Limb (tissue), 2 donors: ENCODE results near the gene SSR2.

Experiments
- DNase-seq, 2 donors: peaks; one replicate each; pipeline ENCODE4 v3.0.0-alpha.2; 2016; ENCODE audit errors: extremely low spot score in 2 of 2

SSR2 gene

GRCh38 chr1:156020293-156021092, at the start of gene SSR2:
Gene SSR2, minus strand, starts transcription at chr1:156020951. Its CDS starts 784 bp downstream, at chr1:156020167.
- peak; percentile 89 to 93 for DNase-seq

DNA sequence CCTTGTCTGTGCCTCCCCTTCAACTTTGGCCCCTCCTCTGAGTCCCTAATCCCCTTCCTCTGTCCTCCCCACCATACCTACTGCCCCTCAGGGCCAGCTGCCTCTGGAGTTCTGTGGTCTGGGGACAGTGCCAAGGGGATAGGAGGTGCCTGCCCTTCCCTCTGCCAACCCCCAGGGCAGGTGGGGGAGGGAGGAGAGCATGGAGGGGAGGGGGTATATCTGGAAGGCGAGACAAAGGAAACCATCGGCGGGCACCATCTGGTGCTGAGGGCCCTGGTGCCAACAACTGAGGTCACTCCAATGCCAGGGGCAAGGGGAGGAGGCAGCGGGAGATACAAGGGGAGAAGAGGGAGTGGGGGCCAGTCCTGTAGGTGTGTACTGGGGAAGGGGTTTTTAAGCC, 49.8 kb upstream of the SSR2 start:
- no peak for DNase-seq

DNA sequence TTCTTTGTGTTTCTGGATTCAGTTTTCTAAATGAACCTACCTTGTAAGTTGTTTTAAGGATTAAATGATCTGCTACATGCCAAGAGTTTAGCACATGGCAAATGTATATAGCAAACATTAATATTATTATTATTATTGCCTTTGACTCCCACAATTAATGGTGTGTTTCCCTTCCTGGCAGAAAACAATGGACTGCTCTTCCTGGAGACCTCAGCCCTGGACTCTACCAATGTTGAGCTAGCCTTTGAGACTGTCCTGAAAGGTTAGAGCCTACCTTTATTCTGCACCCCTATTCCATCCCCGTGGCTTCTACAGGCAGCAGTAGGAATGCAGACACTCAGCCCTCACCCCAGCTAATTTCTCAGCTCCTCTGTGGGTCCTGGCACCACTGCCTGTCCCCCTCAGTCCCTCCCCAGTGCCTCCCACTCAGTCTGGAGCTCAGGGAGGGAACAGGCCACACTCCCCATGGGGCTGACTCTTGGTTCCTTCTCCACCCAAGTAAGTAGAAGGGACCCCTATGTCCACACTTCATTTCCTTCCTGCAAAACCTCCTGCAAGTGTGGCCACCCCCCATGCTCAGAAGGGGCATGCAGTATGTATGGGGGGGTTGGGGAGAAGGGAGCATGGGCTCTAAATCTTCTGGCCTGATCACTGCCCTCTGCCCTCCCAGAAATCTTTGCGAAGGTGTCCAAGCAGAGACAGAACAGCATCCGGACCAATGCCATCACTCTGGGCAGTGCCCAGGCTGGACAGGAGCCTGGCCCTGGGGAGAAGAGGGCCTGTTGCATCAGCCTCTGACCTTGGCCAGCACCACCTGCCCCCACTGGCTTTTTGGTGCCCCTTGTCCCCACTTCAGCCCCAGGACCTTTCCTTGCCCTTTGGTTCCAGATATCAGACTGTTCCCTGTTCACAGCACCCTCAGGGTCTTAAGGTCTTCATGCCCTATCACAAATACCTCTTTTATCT, 49.0 kb upstream of the SSR2 start:
- DNase-seq = no peak

- no peak for DNase-seq
These were observed 46.5 kb upstream of the SSR2 start for GRCh38 chr1:156067262-156067661.

GRCh38 chr1:156065871-156066270, 45.1 kb upstream of the SSR2 start:
- DNase-seq = no peak

GRCh38 chr1:156065212-156065611, 44.5 kb upstream of the SSR2 start:
- DNase-seq = no peak

DNA sequence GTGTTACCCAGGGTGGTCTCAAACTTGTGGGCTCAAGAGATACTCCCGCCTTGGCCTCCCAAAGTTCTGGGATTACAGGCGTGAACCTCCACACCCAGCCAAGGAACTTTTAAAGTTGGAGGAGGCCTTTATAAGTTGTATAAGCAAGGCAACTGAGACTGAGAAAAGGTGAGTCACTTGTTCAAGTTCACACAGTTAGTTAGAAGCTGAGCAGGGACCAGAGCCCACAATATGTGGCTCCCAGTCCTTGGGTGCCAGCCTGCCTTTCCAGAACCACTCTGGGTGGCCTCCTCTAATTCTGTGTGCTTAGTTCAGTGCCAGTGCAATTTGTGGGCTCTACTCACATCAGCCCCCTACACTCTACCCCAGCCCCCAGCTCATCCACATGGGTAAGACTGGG, 43.9 kb upstream of the SSR2 start:
- DNase-seq = no peak

GRCh38 chr1:156063997-156064285, 43.2 kb upstream of the SSR2 start:
- no peak for DNase-seq

GRCh38 chr1:156062189-156062588, 41.4 kb upstream of the SSR2 start:
- DNase-seq = no peak

DNA sequence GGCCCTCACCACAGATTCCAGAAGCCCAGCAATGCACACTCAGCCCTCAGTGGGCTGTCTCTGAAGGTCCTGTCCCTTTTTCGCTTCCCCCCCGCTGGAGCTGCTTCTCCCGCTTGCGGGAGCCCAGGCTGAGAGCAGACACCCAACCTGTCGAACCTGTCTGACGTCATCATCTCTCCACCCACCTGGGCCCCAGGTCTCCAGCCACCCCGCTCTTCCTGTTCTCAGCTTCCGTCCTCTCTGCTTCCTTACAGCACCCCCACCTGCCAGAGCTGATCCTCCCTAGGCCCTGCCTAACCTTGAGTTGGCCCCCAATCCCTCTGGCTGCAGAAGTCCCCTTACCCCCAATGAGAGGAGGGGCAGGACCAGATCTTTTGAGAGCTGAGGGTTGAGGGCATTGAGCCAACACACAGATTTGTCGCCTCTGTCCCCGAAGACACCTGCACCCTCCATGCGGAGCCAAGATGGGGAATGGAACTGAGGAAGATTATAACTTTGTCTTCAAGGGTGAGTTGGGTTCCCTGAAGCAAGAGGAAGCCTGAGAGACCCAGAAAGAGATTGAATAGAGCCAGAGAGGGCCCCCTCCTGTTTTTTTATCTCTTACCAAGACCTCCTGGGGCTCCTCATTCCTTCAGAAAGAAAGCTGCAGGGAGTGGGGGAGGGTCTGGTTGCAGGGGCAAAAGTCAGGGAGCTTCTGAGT, 40.3 kb upstream of the SSR2 start, which contains the start of gene RAB25:
TSS of gene RAB25 (plus strand) at position 224 of the 700 bp plus-strand sequence. CDS start at position 465, 241 bp downstream.
- no peak for DNase-seq

DNA sequence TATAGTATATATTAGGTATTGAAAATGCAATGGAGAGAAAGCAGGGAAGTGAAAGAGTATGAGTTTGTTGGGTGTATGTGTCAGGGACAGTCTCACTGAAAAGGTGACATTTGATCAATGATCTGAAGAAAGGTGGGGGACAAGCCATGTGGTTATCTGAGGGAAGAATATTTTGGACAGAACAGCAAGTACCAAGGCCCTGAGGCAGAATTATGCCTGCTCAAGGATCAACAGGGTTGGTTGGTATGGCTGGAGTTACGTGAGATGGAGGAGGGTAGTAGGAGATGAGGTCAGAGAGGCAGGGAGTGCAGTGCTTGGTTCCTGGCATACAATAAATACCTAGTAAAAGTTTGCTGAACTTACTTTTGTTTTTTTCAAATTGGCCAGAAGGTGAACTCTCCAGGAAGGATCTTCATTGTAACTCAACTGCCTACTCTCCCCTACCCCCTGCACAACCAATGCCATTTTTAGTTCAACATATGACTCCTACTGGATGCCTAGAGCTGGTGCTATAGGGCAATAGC, 35.6 kb upstream of the SSR2 start:
- no peak for DNase-seq

DNA sequence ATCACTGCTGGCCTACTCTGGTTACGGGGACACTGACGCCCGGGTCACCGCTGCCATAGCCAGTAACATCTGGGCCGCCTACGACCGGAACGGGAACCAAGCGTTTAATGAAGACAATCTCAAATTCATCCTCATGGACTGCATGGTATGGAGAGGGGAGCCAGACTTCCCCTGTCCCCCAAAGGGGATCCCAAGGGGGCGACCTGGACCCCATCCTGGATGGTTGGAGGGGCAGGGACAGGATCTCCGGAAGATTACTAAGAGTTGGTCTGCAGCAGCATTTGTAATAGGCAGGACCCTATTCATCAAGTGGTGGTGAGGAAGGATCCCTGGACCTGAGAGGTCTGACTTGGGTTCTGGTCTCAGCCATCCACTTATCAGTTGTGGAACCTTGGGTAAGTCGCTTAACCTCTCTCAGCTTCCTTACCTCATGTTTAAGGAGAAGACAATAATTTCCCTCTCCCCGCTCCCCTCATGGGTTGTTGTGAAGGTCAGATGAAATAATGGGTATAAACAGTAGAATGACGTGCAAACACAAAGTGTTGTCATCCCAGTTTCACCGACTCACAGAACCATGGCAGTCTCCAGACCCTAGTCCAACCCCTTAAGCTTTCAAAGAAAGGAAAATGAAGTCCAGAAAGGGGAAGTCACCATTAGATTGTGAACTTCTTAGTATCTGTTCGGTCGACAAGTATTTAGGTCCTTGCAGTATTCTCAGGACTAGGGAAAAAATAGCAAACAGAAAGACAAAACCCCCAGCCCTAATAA, 34.7 kb upstream of the SSR2 start:
- no peak for DNase-seq

DNA sequence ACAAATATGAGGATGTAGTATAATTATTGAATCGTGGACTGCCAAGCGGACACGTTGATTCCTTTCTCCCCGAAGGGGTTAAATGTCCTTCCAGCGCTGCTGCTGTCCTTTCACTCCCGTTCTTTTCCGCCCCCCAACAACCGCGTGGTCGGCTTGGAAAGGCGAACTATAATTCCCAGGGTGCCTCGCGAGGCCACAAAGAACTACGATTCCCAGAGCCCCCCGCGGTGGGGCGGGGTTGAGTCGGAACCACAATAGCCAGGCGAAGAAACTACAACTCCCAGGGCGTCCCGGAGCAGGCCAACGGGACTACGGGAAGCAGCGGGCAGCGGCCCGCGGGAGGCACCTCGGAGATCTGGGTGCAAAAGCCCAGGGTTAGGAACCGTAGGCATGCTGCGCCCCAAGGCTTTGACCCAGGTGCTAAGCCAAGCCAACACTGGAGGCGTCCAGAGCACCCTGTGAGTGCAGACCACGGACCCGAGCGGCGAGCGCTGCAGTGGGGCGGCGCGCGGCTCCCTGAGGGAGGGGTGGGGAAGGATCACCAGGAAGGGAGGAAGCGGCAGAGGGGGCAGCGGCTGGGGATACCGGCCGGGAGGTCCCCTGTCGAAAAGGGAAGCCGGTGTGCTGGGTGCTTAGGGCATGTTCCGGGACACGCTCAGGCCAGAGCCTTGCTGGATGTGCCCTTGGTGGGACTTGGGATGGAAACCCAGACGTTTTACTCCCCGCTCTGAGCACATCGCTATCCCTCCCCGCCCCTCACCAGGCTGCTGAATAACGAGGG, 33.9 kb upstream of the SSR2 start, which contains the start of gene LAMTOR2:
TSS of gene LAMTOR2 (plus strand) at position 283 of the 781 bp plus-strand sequence. CDS start at position 391, 108 bp downstream.
- peak; percentile 99 to 100 for DNase-seq

DNA sequence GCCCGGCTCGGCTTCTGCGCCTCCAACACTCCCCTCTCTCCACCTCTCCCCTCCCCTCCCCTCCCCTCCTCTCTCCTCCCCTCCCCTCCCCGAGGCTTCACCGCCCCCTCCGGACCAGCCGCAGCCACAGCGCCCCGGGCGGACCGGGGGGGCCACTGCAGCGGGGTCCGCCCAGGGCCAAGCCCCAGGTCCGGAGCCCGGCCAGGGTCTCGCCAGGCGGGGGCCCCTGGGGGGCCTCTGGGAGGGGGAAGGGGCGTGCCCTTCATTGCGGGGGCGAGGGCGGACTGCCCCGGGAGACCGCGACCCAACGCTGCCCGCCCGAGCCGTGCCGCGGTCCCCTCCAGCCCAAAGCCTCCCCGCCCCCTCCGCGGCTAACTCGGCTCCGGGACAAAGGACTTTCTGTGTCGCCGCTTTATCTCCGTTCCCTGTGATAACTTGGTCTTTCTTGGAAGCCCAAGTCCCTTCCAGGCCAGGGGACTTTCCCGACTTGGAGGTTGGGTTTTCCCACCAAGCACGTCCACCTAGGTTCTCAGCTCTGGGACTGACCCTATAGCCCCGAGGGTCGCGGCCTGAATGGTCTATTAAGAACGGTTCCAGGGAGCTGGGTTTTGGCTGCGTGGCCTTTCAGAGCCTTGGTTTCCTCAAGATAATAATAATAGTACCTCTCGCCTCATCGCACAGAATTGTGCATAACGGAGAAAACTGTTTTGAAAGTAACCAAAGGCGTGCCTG, 33.2 kb upstream of the SSR2 start, which contains the start of gene UBQLN4:
TSS of gene UBQLN4 (minus strand) at position 31 of the 732 bp plus-strand sequence. CDS start 97 bp downstream, outside the sequence.
- DNase-seq = peak; percentile 84 to 95

GRCh38 chr1:156052862-156053767, 32.4 kb upstream of the SSR2 start:
- peak; percentile 66 to 89 for DNase-seq

DNA sequence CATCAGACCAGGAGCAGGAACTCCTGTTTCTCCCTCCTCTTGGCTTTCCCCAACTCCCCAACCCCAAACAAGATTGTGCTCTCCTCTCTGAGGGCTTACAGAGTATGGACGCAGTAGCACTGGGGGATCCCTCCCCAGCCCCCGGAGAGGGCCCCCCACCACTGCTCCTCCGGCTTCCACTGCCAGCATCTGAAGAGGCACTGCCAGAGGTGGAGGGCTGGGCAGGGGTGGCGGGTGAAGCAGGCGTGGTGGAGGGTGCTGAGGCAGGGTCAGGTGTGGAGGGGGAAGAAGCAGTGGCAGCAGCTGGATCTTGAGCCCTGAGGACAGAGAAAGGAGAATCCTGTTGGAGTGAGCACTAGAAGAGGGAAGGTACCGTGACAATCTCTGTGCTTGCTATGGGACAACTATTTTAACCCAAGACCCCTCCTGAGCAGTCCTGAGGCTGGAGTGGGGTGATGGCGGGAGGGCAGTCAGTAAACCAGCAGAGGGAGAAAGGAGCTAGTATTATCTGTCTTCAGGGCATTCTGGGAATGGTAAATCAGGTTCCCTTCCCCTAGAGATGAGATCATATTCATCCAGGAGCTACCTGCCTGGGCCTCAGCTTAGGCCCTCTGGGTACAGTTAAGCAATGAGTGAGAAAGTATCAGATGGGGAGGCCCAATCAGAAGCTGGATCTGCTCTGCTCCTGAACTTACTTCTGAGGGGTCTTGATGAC, 30.4 kb upstream of the SSR2 start:
- no peak for DNase-seq

DNA sequence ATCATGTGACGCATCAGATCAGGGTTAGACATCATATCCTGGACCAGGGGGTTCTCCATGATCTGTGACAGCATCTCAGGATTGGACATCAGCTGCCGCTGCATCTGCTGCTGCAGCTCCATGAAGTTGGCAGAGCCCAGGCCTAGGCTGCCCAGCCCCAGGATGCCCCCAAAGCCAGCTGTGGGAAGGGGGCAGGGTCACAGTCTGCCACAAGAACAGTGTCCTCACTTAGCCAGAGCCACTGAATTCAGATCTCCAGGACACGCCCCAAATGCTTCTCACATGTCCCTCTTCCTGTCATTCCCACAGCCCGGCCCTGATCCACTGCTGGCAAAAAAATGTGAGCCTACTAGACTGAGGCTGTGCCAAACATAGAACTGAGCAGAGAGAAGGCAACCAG, 29.6 kb upstream of the SSR2 start:
- DNase-seq = no peak
